ENCODE results near the gene TSC2. TPM values are rescaled to one million over a fixed set of nuclear protein-coding genes. Genes with fewer than 3 reads are reported as not detected.

The TSC2 gene
- polyA plus RNA-seq, 1 donor from 2014 or later: 69.2 TPM

DNA sequence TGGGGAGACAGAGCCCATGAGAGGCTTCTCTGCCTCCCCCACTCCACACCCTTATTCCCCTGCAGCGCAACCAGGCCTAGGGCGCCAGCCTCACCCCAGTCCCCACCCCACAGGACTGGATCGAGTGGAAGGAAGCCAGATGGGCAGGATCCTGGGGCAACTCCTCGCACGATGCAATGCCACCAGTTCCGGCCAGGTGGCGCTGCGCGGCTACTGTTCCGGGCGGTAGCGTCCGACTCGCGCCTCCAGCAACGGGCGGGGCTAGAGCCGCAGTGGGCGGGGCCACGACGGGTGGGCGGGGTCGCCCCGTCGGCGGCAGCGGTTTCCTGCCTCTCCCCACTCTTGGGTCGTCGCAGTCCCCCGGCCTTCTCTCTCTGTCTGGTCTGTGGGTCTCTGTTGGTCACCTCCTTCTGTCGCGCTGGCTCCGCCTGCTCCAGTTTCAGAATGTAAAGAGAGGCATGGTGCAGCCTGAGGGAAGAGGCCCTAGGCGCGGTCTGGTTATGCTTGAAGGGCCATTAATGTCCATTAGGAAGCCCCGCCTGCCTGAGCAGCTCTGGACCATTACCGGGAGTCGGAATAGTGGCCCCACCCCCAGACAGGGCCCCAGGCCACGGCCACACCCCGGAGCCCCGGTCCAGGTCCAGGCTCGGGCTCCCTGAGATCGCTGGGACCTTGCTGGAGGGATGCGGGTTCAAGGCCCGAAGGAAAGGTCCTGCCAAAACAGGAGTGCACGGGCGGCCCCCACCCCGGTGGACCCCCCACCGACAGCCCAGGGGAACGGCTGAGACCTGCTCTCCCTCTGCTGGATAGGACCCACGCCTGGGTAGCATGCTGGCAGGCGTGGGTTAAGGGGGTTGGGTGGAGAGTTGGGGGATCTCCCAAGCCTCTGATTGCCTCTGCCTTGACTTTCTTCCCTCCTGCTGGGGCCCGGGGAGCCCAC lies 24.4 kb upstream of the TSC2 start:
- Histone ChIP-seq H3K36me3 (ENCODE audit: insufficient read depth, low read length) (no peaks in the 10 kb centered on the region), H3K27ac (ENCODE audit: low read length) (no peak overlapping the region), H3K9me2 (ENCODE audit: insufficient read depth, low read length) (no peaks in the 10 kb centered on the region), H3K27me3 (ENCODE audit: insufficient read depth, low read depth, low read length) (peaks cover 55% of the 10 kb centered on the region), H3K4me2 (ENCODE audit: low read length) (no peak overlapping the region), H3K9me3 (ENCODE audit: low read length) (no peaks in the 10 kb centered on the region), H3K9ac (ENCODE audit: low read length) (peak overlapping the region; percentile 44), H3K4me3 (ENCODE audit: low read length) (peak overlapping the region; percentile 52), H3F3A (ENCODE audit: insufficient read depth, low read length, poor library complexity, severe bottlenecking) (no peaks in the 10 kb centered on the region), H4K20me1 (ENCODE audit: insufficient read depth) (no peaks in the 10 kb centered on the region), H2AFZ (ENCODE audit: low read depth, low read length) (no peak overlapping the region), H3K79me2 (replicated peaks; ENCODE audit: insufficient read depth, low read length) (no peaks in the 10 kb centered on the region)
- TF ChIP-seq, protein P1, sequence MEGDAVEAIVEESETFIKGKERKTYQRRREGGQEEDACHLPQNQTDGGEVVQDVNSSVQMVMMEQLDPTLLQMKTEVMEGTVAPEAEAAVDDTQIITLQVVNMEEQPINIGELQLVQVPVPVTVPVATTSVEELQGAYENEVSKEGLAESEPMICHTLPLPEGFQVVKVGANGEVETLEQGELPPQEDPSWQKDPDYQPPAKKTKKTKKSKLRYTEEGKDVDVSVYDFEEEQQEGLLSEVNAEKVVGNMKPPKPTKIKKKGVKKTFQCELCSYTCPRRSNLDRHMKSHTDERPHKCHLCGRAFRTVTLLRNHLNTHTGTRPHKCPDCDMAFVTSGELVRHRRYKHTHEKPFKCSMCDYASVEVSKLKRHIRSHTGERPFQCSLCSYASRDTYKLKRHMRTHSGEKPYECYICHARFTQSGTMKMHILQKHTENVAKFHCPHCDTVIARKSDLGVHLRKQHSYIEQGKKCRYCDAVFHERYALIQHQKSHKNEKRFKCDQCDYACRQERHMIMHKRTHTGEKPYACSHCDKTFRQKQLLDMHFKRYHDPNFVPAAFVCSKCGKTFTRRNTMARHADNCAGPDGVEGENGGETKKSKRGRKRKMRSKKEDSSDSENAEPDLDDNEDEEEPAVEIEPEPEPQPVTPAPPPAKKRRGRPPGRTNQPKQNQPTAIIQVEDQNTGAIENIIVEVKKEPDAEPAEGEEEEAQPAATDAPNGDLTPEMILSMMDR (IDR thresholded peaks at IDR 0.05; ENCODE audit: poor library complexity, severe bottlenecking): peak; percentile 89
- TF ChIP-seq EP300 (conservative IDR thresholded peaks at IDR 0.05; ENCODE audit: poor library complexity, severe bottlenecking) (no peak), POLR2AphosphoS5 (IDR thresholded peaks at IDR 0.05) (no peak), SMC3 (conservative IDR thresholded peaks at IDR 0.05; ENCODE audit: poor library complexity) (peak; percentile 84), EZH2 (IDR thresholded peaks at IDR 0.05; ENCODE audit: borderline replicate concordance, insufficient read depth, low read length, poor library complexity, severe bottlenecking) (no peak), MXI1 (conservative IDR thresholded peaks at IDR 0.05; ENCODE audit: poor library complexity, severe bottlenecking) (peak; percentile 29), RAD21 (conservative IDR thresholded peaks at IDR 0.05) (peak; percentile 80)

DNA sequence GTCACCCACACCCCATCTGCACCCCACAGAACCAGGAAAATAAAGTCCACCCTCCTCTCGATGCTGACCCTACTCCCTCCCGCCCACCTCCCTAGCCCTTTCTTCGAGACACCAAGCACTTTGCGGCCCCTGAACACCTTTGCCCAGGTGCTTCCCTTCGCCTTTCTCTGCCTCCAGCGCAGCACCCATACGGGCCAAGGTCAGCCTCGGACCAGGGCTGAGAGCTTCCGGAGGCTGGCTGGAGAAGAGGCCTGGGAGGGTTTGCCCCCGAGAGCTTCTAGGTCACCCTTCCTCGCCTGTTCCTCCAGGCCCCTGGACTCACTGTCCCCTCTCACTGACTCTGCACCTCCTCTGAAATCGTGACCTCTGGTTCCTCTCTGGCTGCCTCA lies 23.8 kb upstream of the TSC2 start:
- Histone ChIP-seq H3K9ac (ENCODE audit: low read length) (no peak overlapping the region), H3K4me3 (ENCODE audit: low read length) (no peak overlapping the region), H3F3A (ENCODE audit: insufficient read depth, low read length, poor library complexity, severe bottlenecking) (no peaks in the 10 kb centered on the region), H3K27ac (ENCODE audit: low read length) (no peak overlapping the region), H3K4me2 (ENCODE audit: low read length) (no peak overlapping the region), H3K9me2 (ENCODE audit: insufficient read depth, low read length) (no peaks in the 10 kb centered on the region), H3K79me2 (replicated peaks; ENCODE audit: insufficient read depth, low read length) (no peaks in the 10 kb centered on the region), H4K20me1 (ENCODE audit: insufficient read depth) (no peaks in the 10 kb centered on the region), H3K9me3 (ENCODE audit: low read length) (no peaks in the 10 kb centered on the region), H2AFZ (ENCODE audit: low read depth, low read length) (no peak overlapping the region), H3K36me3 (ENCODE audit: insufficient read depth, low read length) (no peaks in the 10 kb centered on the region), H3K27me3 (ENCODE audit: insufficient read depth, low read depth, low read length) (peaks cover 51% of the 10 kb centered on the region)
- TF ChIP-seq, protein P2, sequence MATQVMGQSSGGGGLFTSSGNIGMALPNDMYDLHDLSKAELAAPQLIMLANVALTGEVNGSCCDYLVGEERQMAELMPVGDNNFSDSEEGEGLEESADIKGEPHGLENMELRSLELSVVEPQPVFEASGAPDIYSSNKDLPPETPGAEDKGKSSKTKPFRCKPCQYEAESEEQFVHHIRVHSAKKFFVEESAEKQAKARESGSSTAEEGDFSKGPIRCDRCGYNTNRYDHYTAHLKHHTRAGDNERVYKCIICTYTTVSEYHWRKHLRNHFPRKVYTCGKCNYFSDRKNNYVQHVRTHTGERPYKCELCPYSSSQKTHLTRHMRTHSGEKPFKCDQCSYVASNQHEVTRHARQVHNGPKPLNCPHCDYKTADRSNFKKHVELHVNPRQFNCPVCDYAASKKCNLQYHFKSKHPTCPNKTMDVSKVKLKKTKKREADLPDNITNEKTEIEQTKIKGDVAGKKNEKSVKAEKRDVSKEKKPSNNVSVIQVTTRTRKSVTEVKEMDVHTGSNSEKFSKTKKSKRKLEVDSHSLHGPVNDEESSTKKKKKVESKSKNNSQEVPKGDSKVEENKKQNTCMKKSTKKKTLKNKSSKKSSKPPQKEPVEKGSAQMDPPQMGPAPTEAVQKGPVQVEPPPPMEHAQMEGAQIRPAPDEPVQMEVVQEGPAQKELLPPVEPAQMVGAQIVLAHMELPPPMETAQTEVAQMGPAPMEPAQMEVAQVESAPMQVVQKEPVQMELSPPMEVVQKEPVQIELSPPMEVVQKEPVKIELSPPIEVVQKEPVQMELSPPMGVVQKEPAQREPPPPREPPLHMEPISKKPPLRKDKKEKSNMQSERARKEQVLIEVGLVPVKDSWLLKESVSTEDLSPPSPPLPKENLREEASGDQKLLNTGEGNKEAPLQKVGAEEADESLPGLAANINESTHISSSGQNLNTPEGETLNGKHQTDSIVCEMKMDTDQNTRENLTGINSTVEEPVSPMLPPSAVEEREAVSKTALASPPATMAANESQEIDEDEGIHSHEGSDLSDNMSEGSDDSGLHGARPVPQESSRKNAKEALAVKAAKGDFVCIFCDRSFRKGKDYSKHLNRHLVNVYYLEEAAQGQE (IDR thresholded peaks at IDR 0.05; ENCODE audit: borderline replicate concordance): no peak
- TF ChIP-seq SMC3 (conservative IDR thresholded peaks at IDR 0.05; ENCODE audit: poor library complexity) (no peak), POLR2AphosphoS5 (IDR thresholded peaks at IDR 0.05) (no peak), RAD21 (conservative IDR thresholded peaks at IDR 0.05) (no peak), EP300 (conservative IDR thresholded peaks at IDR 0.05; ENCODE audit: poor library complexity, severe bottlenecking) (no peak), EZH2 (IDR thresholded peaks at IDR 0.05; ENCODE audit: borderline replicate concordance, insufficient read depth, low read length, poor library complexity, severe bottlenecking) (no peak), TAF1 (IDR thresholded peaks at IDR 0.05; ENCODE audit: low read depth) (no peak), MXI1 (conservative IDR thresholded peaks at IDR 0.05; ENCODE audit: poor library complexity, severe bottlenecking) (no peak)
- TF ChIP-seq, protein P1 (IDR thresholded peaks at IDR 0.05; ENCODE audit: poor library complexity, severe bottlenecking): no peak
